Dedifferentiated amniotic fluid mesenchymal stem cell (primary cell): ENCODE results near the gene DENND2A.
"Not testable (repeated sequence)": the region's sequence is repeated elsewhere in the genome, so short reads cannot be mapped to it uniquely, and the experiment has no call there.

Experiments
- DNase-seq: peaks from one replicate; pipeline ENCODE4 v3.0.0-alpha.2; 2016; ENCODE audit errors: extremely low spot score

Gene DENND2A, protein sequence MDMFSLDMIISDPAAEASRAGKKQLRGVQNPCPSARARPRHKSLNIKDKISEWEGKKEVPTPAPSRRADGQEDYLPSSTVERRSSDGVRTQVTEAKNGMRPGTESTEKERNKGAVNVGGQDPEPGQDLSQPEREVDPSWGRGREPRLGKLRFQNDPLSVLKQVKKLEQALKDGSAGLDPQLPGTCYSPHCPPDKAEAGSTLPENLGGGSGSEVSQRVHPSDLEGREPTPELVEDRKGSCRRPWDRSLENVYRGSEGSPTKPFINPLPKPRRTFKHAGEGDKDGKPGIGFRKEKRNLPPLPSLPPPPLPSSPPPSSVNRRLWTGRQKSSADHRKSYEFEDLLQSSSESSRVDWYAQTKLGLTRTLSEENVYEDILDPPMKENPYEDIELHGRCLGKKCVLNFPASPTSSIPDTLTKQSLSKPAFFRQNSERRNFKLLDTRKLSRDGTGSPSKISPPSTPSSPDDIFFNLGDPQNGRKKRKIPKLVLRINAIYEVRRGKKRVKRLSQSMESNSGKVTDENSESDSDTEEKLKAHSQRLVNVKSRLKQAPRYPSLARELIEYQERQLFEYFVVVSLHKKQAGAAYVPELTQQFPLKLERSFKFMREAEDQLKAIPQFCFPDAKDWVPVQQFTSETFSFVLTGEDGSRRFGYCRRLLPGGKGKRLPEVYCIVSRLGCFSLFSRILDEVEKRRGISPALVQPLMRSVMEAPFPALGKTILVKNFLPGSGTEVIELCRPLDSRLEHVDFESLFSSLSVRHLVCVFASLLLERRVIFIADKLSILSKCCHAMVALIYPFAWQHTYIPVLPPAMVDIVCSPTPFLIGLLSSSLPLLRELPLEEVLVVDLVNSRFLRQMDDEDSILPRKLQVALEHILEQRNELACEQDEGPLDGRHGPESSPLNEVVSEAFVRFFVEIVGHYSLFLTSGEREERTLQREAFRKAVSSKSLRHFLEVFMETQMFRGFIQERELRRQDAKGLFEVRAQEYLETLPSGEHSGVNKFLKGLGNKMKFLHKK

GRCh38 chr7:140640727-140641523 is at the start of gene DENND2A:
Gene DENND2A, minus strand, starts transcription at chr7:140640813. Its CDS starts 38,416 bp downstream, at chr7:140602397.
- DNase-seq = no peak

DNA sequence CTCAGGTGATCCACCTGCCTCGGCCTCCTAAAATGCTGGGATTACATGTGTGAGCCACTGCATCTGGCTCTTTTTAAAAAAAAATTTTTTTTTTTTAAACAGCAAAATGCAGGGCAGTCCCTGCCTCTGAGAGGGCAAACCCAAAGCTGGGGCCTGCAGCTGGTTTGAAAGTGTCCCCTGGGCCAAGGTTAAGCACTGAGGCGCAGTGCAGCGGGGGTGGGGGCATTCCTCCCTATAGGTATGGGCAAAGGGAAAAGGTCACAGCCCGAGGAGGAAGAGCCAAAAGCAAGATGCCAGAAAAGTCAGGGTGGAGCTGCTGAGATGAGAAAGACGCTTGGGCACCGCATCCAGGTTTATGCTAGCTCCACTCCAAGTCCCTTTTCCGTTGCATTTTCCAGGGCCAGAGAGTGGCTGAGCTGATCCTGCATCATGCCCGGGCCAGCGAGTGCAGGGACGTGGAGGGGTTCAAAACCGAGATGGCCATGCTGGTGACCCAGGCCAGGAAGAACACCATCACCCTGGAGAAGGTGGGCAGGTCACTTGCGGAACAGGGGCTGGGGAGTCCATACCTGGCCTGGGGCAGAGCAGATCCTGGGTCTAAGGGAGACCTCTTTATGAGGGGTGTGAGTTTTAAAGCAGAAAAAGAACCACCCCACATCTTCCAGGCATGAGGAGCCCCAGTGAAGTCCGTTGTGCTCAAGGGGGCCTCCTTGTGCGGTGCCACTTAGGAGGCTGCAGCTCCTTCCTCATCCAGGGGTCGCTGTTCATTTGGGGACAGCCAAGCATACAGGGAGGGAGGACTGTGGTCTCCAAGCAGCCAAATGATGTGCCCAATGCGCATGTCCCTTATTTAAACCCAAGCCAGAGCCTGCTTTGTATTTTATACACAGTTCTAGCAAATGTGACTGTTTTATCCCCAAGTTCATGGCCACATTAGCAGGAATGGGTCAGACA is 48.9 kb upstream of the DENND2A start:
- no peak for DNase-seq

DNA sequence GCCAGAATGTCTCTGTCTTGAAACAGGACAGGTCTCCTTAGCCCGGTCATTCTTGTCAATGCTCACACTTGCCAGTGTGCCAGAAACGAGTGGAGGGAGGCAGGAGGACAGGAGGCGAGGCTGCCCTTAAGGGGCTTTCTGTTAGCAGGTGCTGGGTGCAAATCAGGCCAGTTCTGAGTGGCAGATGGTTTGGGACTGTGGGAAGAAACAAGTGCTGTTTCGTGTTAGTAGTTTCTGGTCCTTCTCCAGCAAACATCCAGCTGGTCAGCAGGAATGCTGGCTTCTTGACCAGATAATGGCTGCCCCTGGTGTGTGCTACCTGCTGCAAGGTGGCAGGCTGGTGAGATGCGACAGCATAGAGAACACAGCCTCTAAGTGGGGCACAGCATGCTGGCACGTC is 47.7 kb upstream of the DENND2A start:
- DNase-seq = no peak

- DNase-seq = no peak
Observed at GRCh38 chr7:140686921-140687320, 46.3 kb upstream of the DENND2A start.

DNA sequence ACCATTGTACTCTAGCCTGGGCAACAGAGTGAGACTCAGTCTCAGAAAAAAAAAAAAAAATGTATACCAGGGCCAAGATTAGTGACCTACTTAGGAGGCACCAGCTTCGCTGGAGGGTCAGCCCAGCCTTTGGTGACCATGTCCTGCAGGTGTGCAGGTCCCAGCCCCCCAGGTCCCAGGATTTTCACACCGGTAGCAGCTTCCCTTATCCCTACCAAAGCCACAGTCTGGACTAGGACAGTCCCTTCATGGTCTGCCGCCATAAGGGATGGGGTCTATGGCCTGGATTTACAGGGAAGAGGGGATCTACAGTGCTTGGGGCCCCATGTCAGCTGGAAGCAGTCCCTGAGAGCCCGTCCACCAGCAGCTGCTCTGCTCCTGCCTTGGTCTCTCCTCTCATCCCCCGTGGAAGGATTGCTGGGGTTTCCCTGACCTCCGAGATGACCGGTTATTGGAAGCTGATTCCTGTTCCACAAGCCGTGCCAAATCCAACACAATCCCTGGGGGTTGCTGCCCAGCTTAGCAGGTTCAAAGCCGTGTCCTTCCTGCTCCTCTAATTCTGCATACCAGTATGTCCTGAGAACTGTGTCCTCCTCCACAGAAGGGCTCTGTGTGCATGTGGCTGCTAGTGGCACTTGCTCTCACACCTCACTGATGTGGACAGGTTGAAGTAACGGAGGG is 44.9 kb upstream of the DENND2A start:
- DNase-seq = no peak

DNA sequence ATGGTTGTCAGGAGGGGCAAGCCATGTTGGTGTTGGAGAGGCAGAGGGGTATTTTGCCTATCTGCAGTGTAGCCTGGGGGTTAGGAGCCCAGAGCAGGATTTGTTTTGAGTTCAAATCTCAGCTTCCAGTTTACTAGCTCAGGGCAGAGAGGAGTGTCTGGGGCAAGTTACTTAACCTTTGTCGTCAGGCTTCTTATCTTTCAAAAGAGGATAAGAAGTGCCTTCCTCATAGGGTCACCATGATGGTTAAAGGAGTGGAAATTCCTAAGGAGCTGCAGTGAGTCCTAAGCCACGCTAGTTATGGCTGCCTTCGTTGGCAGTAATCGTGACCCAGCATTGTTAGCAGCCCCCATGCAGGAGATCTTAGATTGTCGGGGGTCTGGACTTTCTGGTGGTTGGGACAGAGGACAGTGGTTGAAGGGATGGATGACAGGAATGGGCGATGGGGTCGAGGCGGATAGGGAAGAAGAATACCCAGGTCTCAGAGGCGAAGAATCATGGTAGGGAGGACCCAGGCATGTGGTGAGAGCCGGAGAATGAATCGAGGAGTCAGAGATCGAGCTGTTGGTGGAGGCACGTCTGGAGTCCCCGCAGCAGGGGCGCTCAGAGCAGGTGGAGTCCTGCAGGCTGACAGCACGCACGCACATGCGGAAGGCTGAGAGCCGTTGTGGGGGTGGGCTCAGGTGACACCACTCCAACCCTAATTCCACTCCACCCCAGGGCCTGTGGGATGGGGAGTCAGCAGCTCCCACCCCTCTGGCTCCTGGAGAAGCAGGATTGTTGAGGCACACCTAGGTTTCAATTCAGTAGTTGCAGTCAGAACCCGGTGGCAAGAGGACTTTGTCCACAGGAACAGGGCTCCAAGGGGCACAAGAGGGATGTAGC is 43.7 kb upstream of the DENND2A start:
- no peak for DNase-seq

- no peak for DNase-seq
Observed at GRCh38 chr7:140683657-140684056, 43.0 kb upstream of the DENND2A start.

GRCh38 chr7:140681766-140682165 is 41.2 kb upstream of the DENND2A start:
- DNase-seq = no peak

- no peak for DNase-seq
Observed at GRCh38 chr7:140680886-140681285, 40.3 kb upstream of the DENND2A start.

DNA sequence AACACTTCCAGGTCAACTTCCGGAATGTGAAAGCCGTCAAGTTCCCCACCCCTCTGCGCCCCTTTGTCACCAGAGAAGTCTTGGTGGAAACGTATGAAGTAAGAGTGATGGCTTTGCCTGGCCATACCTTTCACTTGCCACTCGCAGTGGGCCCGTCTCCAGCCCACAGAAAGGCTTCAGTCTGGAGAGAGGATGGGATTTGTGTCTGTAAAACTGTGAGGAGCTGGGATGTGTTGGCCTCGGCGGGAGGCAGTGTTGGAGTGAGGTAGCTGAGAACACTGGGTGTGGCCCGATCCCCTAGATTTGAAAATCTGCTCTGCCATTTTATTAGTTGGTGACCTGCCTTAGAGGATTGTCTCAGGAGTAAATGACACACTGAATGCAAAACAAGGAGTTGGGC is 38.6 kb upstream of the DENND2A start:
- no peak for DNase-seq

GRCh38 chr7:140678816-140679130 is 38.2 kb upstream of the DENND2A start:
- no peak for DNase-seq

- no peak for DNase-seq
Observed at GRCh38 chr7:140678081-140678815, 37.6 kb upstream of the DENND2A start.

DNA sequence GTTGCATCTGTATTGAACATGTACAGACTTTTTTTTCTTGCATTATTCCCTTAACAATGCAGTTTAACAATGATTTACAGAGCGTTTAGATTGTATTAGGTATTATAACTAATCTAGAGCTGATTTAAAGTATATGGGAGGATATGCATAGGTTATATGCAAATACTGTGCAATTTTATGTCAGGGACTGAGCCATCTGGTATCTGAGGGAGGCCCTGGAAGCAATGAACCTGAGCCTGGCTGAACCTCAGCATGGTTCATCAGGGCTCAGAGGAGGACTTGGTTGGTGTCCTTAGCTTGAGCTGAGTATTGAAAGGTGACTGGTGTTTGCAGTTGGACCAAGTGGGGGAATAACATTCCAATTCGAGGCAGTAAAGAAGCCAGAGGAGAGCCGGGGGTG is 36.9 kb upstream of the DENND2A start:
- no peak for DNase-seq

DNA sequence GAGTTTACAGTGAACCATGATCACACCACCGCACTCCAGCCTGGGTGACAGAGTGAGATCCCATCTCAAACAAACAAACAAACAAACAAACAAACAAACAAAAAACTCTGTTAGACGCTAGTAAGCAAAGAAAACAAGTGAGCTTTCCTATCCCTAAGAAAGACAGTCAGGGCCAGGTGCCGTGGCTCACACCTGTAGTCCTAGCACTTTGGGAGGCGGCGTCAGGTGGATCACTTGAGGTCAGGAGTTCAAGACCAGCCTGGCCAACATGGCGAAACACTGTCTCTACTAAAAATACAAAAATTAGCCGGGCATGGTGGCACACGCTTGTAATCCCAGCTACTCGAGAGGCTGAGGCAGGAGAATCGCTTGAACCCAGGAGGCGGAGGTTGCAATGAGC is 36.3 kb upstream of the DENND2A start:
- not testable (repeated sequence) for DNase-seq

DNA sequence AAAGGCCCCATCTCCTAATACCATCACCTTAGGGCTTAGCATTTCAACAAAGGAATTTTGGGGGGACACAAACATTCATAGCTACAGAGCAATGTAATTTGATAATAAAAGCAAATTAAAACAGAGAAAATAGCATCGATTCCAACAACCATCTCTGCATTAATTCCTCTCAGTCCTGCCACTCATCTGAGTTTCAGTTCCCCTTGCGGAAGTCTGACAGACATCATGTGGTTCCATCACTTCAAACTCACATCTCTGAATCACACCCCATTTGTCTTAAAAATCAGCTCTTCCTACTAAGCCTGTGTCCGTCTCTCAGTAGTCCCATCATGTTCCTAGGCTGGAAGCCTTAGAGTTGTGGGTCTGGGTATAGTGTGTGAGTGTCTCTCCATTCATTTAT is 35.7 kb upstream of the DENND2A start:
- DNase-seq = no peak

- DNase-seq = no peak
Observed at GRCh38 chr7:140675726-140676125, 35.1 kb upstream of the DENND2A start.

- peak; percentile 37 for DNase-seq
Observed at GRCh38 chr7:140674899-140675701, 34.5 kb upstream of the DENND2A start.

GRCh38 chr7:140674356-140674800 is 33.8 kb upstream of the DENND2A start:
- no peak for DNase-seq
